ENCODE data around the gene PARD3. TPM values are rescaled to one million over a fixed set of nuclear protein-coding genes. Genes with fewer than 3 reads are reported as not detected.

Gene PARD3
- total and polyA plus RNA-seq, 2 donors (not counting 3 experiments of a cell fraction or from before 2014, with no cell fraction given), result 7.3 to 24.1 TPM

DNA sequence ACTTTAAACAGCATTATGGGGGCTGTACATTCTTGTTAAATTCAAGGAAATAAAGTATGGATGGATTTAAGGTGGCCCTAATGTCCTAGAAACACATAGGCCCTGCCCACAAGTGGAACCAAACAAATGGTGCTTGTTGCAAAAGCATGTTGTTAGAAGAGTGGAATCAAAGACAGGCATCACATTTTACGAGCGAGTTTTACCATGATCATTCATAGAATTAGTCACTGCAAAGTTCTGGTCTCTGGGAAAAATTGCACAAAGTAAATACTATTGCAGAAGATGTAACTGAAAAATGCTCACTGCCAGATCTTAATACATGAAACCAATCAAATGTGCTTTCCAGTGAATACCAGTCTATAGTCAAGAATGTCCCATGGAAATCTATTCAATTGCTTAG lies 677.1 kb downstream of the PARD3 start:
- DNase-seq (ENCODE audit: low read depth, low spot score) (no peak), FAIRE-seq (no peak)
- H3K27ac ChIP-seq (ENCODE audit: insufficient read depth, low read depth, low read length), result no peak overlapping the region
- no TSS peak for BruUV-seq (replicated peaks)
- intact Hi-C loops (cut with micrococcal nuclease), result no loop called here
- no peaks in the 10 kb centered on the region for H3K9me3 ChIP-seq (replicated peaks; ENCODE audit: control insufficient read depth, insufficient read depth, low read length)
- CTCF ChIA-PET, result interaction anchor here (1.4 kb wide), 1 partner anchor 12 kb away, joined by 3 read pairs; no protein-coding TSS in a partner anchor
- no peak overlapping the region for H2AFZ ChIP-seq (ENCODE audit: low read depth, low read length)
- H3K79me2 ChIP-seq (ENCODE audit: control insufficient read depth, insufficient read depth, low read length), result no peaks in the 10 kb centered on the region
- POLR2A ChIA-PET, result no interaction called here
- no peak overlapping the region for H3K4me2 ChIP-seq (ENCODE audit: insufficient read depth, low read length)
- H3K27me3 ChIP-seq (ENCODE audit: control insufficient read depth in 2 of 2, insufficient read depth in 2 of 2, low read length in 2 of 2), result no peaks in the 10 kb centered on the region
- dilution Hi-C loops (cut with MboI; ENCODE audit: extremely low pct_ligation_motif_present, low sequenced_read_pairs), result no loop called here
- TF ChIP-seq GATA2 (IDR thresholded peaks at IDR 0.05; ENCODE audit: insufficient read depth, insufficient read length, low read depth, low read length) (no peak), POLR2A (IDR thresholded peaks at IDR 0.05; ENCODE audit: low read depth, low read length) (no peak), EZH2 (IDR thresholded peaks at IDR 0.05; ENCODE audit: borderline replicate concordance, low read depth, low read length, severe bottlenecking) (no peak), FOS (IDR thresholded peaks at IDR 0.05; ENCODE audit: borderline replicate concordance, insufficient read depth, low read length) (no peak)
- TF ChIP-seq, protein P1, sequence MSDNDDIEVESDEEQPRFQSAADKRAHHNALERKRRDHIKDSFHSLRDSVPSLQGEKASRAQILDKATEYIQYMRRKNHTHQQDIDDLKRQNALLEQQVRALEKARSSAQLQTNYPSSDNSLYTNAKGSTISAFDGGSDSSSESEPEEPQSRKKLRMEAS (IDR thresholded peaks at IDR 0.05; ENCODE audit: insufficient read depth, insufficient read length), result no peak
- no peaks in the 10 kb centered on the region for H3K9me1 ChIP-seq (replicated peaks; ENCODE audit: control insufficient read depth, extremely low read depth, insufficient read depth, low read length)
- no peak overlapping the region for H3K9ac ChIP-seq (replicated peaks; ENCODE audit: extremely low read depth, insufficient read depth, low read length)
- no peaks in the 10 kb centered on the region for H4K20me1 ChIP-seq (replicated peaks; ENCODE audit: control insufficient read depth, extremely low read depth, insufficient read depth, low read length)
- H3K4me1 ChIP-seq (ENCODE audit: control insufficient read depth, extremely low read depth, insufficient read depth, low read length), result no peaks in the 10 kb centered on the region
- no peaks in the 10 kb centered on the region for H3K36me3 ChIP-seq (ENCODE audit: control insufficient read depth in 2 of 2, extremely low read depth in 1 of 2, insufficient read depth in 2 of 2, low read length in 2 of 2)
- H3K4me3 ChIP-seq (replicated peaks in 1 of 3; ENCODE audit: insufficient read depth in 1 of 3, low read depth in 1 of 3, low read length in 3 of 3), result no peak overlapping the region

DNA sequence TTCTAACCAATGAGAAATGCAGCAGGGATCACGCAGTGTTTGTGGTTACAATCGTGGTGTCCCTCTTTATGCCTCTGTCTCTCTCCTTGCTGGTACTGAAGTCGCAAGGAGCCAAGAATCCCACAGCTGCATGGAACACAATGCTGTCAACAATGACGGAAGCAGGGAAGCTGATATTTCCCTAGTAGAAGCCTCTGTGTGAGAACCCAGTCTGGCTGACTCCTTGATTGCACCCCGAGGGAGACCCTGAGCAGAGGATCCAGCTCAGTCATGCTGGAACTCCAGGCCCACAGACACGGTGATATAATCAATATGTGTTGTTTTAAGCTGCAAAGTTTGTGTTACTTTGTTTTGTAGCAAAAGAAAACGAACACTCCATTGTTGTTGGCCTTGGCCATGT lies 677.9 kb downstream of the PARD3 start:
- Histone ChIP-seq H3K9ac (replicated peaks; ENCODE audit: extremely low read depth, insufficient read depth, low read length) (no peak overlapping the region), H3K9me1 (replicated peaks; ENCODE audit: control insufficient read depth, extremely low read depth, insufficient read depth, low read length) (no peaks in the 10 kb centered on the region), H3K9me3 (replicated peaks; ENCODE audit: control insufficient read depth, insufficient read depth, low read length) (no peaks in the 10 kb centered on the region), H3K27me3 (ENCODE audit: control insufficient read depth in 2 of 2, insufficient read depth in 2 of 2, low read length in 2 of 2) (no peaks in the 10 kb centered on the region), H3K79me2 (ENCODE audit: control insufficient read depth, insufficient read depth, low read length) (no peaks in the 10 kb centered on the region), H3K27ac (ENCODE audit: insufficient read depth, low read depth, low read length) (no peak overlapping the region), H2AFZ (ENCODE audit: low read depth, low read length) (no peak overlapping the region), H4K20me1 (replicated peaks; ENCODE audit: control insufficient read depth, extremely low read depth, insufficient read depth, low read length) (no peaks in the 10 kb centered on the region), H3K4me1 (ENCODE audit: control insufficient read depth, extremely low read depth, insufficient read depth, low read length) (no peaks in the 10 kb centered on the region), H3K4me3 (replicated peaks in 1 of 3; ENCODE audit: insufficient read depth in 1 of 3, low read depth in 1 of 3, low read length in 3 of 3) (no peak overlapping the region), H3K36me3 (ENCODE audit: control insufficient read depth in 2 of 2, extremely low read depth in 1 of 2, insufficient read depth in 2 of 2, low read length in 2 of 2) (no peaks in the 10 kb centered on the region), H3K4me2 (ENCODE audit: insufficient read depth, low read length) (no peak overlapping the region)
- TF ChIP-seq GATA2 (IDR thresholded peaks at IDR 0.05; ENCODE audit: insufficient read depth, insufficient read length, low read depth, low read length), result no peak
- TF ChIP-seq EZH2 (IDR thresholded peaks at IDR 0.05; ENCODE audit: borderline replicate concordance, low read depth, low read length, severe bottlenecking), result no peak
- TF ChIP-seq, protein P2, sequence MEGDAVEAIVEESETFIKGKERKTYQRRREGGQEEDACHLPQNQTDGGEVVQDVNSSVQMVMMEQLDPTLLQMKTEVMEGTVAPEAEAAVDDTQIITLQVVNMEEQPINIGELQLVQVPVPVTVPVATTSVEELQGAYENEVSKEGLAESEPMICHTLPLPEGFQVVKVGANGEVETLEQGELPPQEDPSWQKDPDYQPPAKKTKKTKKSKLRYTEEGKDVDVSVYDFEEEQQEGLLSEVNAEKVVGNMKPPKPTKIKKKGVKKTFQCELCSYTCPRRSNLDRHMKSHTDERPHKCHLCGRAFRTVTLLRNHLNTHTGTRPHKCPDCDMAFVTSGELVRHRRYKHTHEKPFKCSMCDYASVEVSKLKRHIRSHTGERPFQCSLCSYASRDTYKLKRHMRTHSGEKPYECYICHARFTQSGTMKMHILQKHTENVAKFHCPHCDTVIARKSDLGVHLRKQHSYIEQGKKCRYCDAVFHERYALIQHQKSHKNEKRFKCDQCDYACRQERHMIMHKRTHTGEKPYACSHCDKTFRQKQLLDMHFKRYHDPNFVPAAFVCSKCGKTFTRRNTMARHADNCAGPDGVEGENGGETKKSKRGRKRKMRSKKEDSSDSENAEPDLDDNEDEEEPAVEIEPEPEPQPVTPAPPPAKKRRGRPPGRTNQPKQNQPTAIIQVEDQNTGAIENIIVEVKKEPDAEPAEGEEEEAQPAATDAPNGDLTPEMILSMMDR (IDR thresholded peaks at IDR 0.05; ENCODE audit: extremely low read depth in 1 of 2, insufficient read depth in 1 of 2, low read depth in 1 of 2, low read length in 2 of 2), result no peak
- TF ChIP-seq, protein P1 (IDR thresholded peaks at IDR 0.05; ENCODE audit: insufficient read depth, insufficient read length), result no peak
- no peak for DNase-seq (ENCODE audit: low read depth, low spot score)
- no peak for FAIRE-seq
- ChIA-PET CTCF (interaction anchor here (1.4 kb wide), 1 partner anchor 12 kb away, joined by 3 read pairs; no protein-coding TSS in a partner anchor), POLR2A (no interaction called here)
- no TSS peak for BruUV-seq (replicated peaks)
- intact Hi-C loops (cut with micrococcal nuclease), result no loop called here
- dilution Hi-C loops (cut with MboI; ENCODE audit: extremely low pct_ligation_motif_present, low sequenced_read_pairs), result no loop called here
